ENCODE results near the gene EIF6. TPM values are rescaled to one million over a fixed set of nuclear protein-coding genes. Genes with fewer than 3 reads are reported as not detected.

Gene EIF6
- total and polyA plus RNA-seq, 2 donors (not counting 3 experiments of a cell fraction or from before 2014, with no cell fraction given) = 153 to 286 TPM

DNA sequence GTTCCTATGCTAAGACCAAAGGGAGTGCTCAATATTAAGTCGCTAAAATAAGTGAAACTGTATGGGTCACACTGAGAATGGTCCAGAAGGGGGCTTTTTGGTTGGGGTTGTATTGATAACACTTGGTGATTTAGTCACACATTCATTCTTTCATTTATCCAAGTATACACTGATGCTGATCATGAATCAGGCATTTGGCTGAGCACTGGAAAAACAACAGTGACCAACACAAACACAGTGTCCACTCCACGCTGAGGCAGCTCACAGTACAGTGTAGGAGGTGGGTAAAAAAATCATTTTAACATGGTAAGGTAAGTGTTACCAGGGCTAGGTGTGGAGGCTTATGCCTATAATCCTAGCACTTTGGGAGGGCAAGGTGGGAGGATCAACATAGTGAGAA is 16.9 kb upstream of the EIF6 start:
- no peak for DNase-seq (ENCODE audit: low read depth, low spot score)
- ChIA-PET CTCF (interaction anchor here (1.2 to 9.7 kb wide), 4 partner anchors 11 to 157 kb away, joined by 3 to 200 read pairs (median 103); partner anchors contain the start of genes FAM83C and GDF5), POLR2A (no interaction called here)
- Histone ChIP-seq H3K9me1 (replicated peaks; ENCODE audit: control insufficient read depth, extremely low read depth, insufficient read depth, low read length) (no peaks in the 10 kb centered on the region), H3K4me1 (ENCODE audit: control insufficient read depth, extremely low read depth, insufficient read depth, low read length) (peaks cover 42% of the 10 kb centered on the region), H2AFZ (ENCODE audit: low read depth, low read length) (no peak overlapping the region), H3K9me3 (replicated peaks; ENCODE audit: control insufficient read depth, insufficient read depth, low read length) (no peaks in the 10 kb centered on the region), H3K9ac (replicated peaks; ENCODE audit: extremely low read depth, insufficient read depth, low read length) (no peak overlapping the region), H3K79me2 (ENCODE audit: control insufficient read depth, insufficient read depth, low read length) (no peaks in the 10 kb centered on the region), H4K20me1 (replicated peaks; ENCODE audit: control insufficient read depth, extremely low read depth, insufficient read depth, low read length) (no peaks in the 10 kb centered on the region), H3K36me3 (ENCODE audit: control insufficient read depth in 2 of 2, extremely low read depth in 1 of 2, insufficient read depth in 2 of 2, low read length in 2 of 2) (no peaks in the 10 kb centered on the region), H3K27ac (ENCODE audit: insufficient read depth, low read depth, low read length) (no peak overlapping the region), H3K4me3 (replicated peaks in 1 of 3; ENCODE audit: insufficient read depth in 1 of 3, low read depth in 1 of 3, low read length in 3 of 3) (no peak overlapping the region), H3K27me3 (ENCODE audit: control insufficient read depth in 2 of 2, insufficient read depth in 2 of 2, low read length in 2 of 2) (no peaks in the 10 kb centered on the region), H3K4me2 (ENCODE audit: insufficient read depth, low read length) (no peak overlapping the region)
- no peak for FAIRE-seq
- TF ChIP-seq GATA2 (IDR thresholded peaks at IDR 0.05; ENCODE audit: insufficient read depth, insufficient read length, low read depth, low read length) = no peak
- TF ChIP-seq MYC (IDR thresholded peaks at IDR 0.05; ENCODE audit: low read depth, low read length) = no peak
- TF ChIP-seq EZH2 (IDR thresholded peaks at IDR 0.05; ENCODE audit: borderline replicate concordance, low read depth, low read length, severe bottlenecking) = no peak
- TF ChIP-seq FOS (IDR thresholded peaks at IDR 0.05; ENCODE audit: borderline replicate concordance, insufficient read depth, low read length) = no peak
- TF ChIP-seq POLR2A (IDR thresholded peaks at IDR 0.05; ENCODE audit: low read depth, low read length) = no peak
- no peak for TF ChIP-seq JUN (IDR thresholded peaks at IDR 0.05; ENCODE audit: borderline replicate concordance, insufficient read depth, insufficient read length, low read depth)
- no peak for TF ChIP-seq POLR2AphosphoS5 (IDR thresholded peaks at IDR 0.05; ENCODE audit: insufficient read depth, low read depth, low read length)
- TF ChIP-seq, protein P1, sequence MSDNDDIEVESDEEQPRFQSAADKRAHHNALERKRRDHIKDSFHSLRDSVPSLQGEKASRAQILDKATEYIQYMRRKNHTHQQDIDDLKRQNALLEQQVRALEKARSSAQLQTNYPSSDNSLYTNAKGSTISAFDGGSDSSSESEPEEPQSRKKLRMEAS (IDR thresholded peaks at IDR 0.05; ENCODE audit: insufficient read depth, insufficient read length) = no peak
- TF ChIP-seq, protein P2, sequence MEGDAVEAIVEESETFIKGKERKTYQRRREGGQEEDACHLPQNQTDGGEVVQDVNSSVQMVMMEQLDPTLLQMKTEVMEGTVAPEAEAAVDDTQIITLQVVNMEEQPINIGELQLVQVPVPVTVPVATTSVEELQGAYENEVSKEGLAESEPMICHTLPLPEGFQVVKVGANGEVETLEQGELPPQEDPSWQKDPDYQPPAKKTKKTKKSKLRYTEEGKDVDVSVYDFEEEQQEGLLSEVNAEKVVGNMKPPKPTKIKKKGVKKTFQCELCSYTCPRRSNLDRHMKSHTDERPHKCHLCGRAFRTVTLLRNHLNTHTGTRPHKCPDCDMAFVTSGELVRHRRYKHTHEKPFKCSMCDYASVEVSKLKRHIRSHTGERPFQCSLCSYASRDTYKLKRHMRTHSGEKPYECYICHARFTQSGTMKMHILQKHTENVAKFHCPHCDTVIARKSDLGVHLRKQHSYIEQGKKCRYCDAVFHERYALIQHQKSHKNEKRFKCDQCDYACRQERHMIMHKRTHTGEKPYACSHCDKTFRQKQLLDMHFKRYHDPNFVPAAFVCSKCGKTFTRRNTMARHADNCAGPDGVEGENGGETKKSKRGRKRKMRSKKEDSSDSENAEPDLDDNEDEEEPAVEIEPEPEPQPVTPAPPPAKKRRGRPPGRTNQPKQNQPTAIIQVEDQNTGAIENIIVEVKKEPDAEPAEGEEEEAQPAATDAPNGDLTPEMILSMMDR (IDR thresholded peaks at IDR 0.05; ENCODE audit: extremely low read depth in 1 of 2, insufficient read depth in 1 of 2, low read depth in 1 of 2, low read length in 2 of 2) = no peak
- no TSS peak for BruUV-seq (replicated peaks)
- dilution Hi-C loops (cut with MboI; ENCODE audit: extremely low pct_ligation_motif_present, low sequenced_read_pairs) = no loop called here
- intact Hi-C loops (cut with micrococcal nuclease) = no loop called here

Data from endothelial cell of umbilical vein (primary cell).